ENCODE results near the gene TNK1.
"Not testable (repeated sequence)": the region's sequence is repeated elsewhere in the genome, so short reads cannot be mapped to it uniquely, and the experiment has no call there.

TNK1 gene

GRCh38 chr17:7380855-7381683 lies at the start of gene TNK1:
TSS of gene TNK1 (plus strand) at chr17:7381089. CDS start at chr17:7382927, 1,838 bp downstream.
- no peak for DNase-seq

DNA sequence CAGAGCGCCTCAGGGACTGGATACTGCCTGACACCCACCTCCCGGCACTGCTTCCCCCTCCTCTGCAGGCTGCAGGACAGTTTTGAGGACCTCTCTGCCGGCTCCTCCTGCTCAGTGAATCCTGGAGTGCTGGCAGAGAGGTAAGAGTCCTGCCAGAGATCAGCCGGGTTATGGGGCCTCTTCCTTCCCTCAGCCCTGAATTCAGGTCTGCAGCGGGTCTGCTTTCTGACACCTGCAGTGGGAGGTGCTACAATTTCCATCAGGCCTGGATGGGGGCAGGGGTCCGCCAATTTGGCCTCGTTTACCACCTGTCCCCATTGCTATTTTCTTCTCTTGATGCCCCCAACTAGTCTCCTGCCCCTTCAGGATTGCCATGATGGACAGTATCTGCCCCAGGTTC lies 48.8 kb upstream of the TNK1 start:
- DNase-seq: peak; percentile 53

DNA sequence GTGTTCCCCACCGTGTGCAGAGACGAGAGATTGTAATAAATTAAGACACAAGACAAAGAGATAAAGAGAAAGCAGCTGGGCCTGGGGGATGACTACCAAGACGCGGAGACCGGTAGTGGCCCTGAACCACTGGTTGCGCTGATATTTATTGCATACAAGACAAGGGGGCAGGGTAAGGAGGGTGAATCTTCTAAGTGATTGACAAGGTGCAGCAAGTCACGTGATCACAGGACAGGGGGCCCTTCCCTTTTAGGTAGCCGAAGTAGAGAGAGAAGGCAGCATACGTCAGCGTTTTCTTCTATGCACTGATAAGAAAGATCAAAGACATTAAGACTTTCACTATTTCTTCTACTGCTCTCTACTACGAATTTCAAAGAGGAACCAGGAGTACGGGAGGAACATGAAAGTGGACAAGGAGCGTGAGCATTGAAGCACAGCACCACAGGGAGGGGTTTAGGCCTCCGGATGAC lies 48.3 kb upstream of the TNK1 start:
- DNase-seq: peak; percentile 93

- no peak for DNase-seq
Measured at GRCh38 chr17:7334938-7335538, 45.9 kb upstream of the TNK1 start.

GRCh38 chr17:7335765-7336164 lies 45.1 kb upstream of the TNK1 start:
- not testable (repeated sequence) for DNase-seq

- DNase-seq: peak; percentile 34
Measured at GRCh38 chr17:7336240-7337175, 44.4 kb upstream of the TNK1 start, which contains the start of gene ACAP1. TSS of gene ACAP1 (plus strand) at chr17:7336529. CDS start at chr17:7336735, 206 bp downstream.

DNA sequence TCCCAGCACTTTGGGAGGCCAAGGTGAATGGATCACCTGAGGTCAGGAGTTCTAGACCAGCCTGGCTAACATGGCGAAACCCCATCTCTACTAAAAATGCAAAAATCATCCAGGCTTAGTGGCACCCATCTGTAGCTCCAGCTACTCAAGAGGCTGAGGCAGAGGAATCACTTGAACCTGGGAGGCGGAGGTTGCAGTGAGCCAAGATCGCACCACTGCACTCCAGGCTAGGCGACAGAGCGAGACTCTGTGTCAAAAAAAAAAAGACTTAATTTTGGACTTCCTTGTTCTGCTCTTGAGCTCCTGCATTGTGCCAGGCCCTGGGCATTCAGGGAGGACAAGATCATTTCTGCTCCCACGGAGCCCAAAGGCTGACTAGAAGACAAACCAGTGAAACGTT lies 43.3 kb upstream of the TNK1 start:
- not testable (repeated sequence) for DNase-seq

- no peak for DNase-seq
Measured at GRCh38 chr17:7340179-7340578, 40.7 kb upstream of the TNK1 start.

DNA sequence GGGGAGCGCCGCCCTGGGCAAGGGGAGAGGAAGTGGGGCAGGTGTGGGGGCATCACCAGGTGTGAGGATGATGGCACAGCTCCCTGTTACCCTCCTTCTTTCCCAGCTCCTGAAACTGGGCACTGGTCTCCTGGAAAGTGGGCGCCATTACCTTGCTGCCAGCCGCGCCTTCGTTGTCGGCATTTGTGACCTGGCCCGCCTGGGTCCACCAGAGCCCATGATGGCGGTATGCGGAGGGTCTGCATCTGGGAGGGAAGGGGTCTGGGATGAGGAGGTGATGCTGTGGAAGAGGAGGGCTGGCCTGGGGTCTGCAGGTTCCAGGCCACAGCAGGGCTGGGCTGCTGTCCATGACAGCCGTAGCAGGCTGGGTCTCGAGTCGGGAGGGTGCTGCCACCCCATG lies 39.0 kb upstream of the TNK1 start:
- no peak for DNase-seq

DNA sequence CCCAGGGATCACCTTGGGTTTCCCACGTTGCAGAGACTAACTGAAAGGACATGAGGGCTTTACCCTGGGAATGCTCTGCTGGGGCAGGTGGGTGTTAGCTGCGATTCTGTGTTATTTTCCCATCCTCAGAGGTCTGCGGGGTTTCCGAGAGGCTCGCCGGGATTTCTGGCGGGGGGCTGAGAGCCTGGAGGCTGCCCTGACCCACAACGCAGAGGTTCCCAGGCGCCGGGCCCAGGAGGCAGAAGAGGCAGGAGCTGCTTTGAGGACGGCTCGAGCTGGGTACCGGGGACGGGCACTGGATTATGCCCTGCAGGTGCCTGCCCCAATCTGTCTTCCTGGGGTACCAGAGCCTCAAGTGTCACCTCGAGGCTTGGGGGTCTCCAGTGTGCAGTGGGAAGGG lies 37.6 kb upstream of the TNK1 start:
- no peak for DNase-seq

DNA sequence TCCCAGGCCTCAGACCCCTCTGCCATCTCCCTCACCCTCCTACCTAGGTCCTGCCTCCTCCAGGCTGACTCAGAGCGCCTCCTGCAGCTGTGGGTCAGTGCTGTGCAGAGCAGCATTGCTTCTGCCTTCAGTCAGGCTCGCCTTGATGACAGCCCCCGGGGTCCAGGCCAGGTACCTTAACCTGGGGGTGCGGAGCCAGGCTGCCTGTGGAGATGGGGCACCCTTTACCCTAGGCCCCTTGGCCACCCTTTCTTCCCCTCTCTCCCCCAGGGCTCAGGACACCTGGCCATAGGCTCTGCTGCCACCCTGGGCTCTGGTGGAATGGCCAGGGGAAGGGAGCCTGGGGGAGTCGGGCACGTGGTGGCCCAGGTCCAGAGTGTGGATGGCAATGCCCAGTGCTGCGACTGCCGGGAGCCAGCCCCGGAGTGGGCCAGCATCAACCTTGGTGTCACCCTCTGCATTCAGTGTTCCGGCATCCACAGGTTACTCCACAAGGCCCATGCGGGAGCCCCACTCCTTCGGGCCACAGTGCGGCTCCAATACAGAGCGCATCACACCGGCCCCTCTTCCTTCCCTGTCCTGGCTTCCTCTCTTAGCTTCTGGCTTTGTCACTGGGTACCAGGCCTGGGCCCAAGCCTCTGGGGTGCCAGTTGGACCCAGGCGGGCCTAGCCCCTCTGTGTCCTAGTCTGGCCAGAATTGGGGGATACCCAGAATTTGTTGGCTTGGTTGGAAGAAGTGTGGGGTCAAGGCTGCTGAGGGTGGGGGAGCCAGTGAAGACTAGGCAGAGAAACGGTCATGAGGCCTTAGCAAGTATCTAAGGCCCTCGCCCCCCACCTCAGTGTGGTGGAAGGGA lies 33.9 kb upstream of the TNK1 start:
- no peak for DNase-seq

GRCh38 chr17:7347630-7348477 lies 33.0 kb upstream of the TNK1 start:
- DNase-seq: no peak

DNA sequence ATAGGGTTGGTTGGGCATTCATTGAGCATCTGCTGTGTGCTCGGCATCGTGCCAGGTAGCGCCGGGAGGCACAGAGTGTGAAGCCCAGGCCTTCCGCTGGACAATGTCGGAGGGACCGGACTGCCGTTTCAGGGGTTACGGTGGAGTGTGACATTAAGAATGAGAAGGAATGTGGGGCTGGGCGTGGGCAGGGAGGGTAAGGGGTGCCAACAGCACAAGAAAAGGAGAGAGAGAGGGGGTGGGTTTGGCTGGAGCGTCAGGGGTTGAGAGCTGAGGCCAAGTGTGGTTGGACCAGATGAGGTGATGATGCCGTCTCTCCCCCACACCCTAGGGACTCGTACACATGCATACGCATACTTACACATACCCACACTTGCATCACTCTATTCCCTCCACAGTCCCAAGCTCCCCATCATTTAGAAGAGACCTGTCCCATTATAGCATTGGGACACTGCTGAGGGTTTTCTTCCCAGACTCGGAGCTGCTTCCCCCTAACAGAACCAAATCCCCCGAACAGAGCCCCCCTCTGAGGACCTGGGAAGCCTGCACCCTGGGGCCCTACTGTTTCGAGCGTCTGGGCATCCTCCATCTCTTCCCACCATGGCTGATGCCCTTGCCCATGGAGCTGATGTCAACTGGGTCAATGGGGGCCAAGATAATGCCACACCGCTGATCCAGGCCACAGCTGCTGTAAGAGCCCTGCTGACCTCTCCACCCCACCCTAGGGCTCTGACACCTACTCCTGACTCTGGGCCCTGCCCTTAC lies 32.2 kb upstream of the TNK1 start:
- DNase-seq: no peak

DNA sequence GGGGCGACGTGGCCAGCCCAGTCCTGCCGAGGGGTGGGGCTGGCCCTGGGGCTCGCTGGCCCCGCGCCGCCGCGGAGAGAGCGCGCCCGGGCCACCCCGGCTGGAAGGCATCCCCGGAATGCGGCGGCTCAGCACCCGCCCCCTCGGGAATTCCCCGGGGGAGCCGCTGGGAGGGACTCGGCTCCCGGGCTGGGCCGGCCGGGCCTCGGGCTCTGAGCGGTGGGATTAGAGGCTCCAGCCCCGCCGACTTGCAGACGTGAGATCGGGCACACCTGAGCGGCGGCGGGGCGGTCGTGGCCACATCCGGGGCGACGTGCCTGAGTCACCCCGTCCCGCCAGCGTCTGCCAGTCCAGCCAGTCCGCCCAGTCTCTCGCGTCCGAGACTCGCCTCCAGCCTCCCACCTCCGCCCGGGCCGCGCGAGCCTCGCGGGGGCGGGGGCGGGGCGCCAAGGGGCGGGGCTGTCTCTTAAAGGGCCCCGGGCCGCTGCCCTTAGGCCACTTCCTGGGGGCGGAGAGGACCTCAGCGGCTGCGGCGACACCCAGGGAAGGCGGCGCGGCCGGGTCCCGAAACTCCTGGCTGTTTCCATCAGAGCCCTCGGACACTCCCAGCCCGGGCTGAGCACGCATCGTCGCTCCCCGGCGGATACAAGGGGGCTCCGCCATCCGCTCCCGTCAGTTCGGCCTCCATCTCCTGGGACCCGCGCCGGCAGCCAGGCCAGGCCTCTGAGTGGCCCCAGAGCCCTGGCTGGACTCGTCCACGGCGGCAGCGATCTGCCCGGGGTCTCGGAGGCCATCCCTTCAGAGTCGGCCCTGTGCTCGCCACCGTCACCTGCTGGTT lies 29.0 kb upstream of the TNK1 start, which contains the start of gene KCTD11:
Gene KCTD11 (plus strand): TSS at position 498 of the 838 bp plus-strand sequence.
- DNase-seq: peak; percentile 80

DNA sequence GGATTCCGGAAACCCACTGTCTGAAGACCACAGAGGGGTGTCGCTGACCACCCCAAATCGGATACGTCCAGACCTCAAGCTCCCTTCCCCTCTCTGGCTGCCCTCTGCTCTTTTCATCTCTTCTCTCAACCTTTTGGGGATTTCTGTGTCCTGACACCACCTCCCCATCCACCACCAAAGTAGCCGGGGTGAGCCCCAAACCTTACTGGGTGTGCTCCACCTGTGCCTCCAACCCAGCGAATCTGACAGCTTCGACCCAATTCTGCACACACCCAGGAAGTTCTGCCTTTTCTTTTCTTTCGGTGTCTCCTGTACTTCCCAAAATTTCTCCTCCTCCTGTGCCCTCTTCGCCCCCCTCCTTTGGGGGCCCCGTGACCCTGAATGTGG lies 28.4 kb upstream of the TNK1 start:
- DNase-seq: no peak

DNA sequence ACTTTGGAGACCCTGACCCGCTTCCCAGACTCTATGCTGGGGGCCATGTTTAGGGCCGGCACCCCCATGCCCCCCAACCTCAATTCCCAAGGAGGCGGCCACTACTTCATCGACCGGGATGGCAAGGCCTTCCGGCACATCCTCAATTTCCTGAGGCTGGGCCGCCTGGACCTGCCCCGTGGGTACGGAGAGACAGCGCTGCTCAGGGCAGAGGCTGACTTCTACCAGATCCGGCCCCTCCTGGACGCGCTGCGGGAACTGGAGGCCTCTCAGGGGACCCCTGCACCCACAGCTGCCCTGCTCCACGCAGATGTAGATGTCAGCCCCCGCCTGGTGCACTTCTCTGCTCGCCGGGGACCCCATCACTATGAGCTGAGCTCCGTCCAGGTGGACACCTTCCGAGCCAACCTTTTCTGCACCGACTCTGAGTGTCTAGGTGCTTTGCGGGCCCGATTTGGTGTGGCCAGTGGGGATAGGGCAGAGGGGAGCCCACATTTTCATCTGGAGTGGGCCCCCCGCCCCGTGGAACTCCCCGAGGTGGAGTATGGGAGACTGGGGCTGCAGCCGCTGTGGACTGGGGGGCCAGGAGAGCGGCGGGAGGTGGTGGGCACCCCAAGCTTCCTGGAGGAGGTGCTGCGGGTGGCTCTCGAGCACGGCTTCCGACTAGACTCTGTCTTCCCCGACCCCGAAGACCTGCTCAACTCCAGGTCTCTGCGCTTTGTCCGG lies 27.8 kb upstream of the TNK1 start:
- DNase-seq: no peak

GRCh38 chr17:7354262-7354843 lies 26.5 kb upstream of the TNK1 start:
- DNase-seq: no peak

DNA sequence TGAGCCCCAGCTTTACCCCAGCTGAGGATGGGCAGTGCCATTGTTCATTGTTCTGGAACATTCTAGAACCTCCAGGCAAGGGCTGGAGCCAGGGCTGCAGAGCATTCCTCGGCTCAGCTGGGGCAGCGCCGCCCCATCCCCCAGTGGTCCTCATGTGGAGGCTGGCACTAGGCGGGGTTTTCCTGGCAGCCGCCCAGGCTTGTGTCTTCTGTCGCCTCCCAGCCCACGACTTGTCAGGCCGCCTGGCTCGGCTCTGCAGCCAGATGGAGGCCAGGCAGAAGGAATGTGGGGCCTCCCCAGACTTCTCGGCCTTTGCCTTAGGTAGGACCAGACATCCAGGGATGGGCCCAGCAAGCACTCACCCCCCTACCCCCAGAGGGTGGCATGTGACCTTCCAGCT lies 25.8 kb upstream of the TNK1 start, which contains the start of gene TMEM95:
Gene TMEM95 (plus strand): TSS at position 104 of the 400 bp plus-strand sequence. CDS start 49 bp downstream, at position 153.
- DNase-seq: no peak
